IPS-18c (cell line): Measurements from ENCODE around the gene SLC44A1.

Experiments used
- H3K4me3 ChIP-seq: 2 replicates; pipeline ENCODE4 v1.7.0; 2013; ENCODE audit warnings: low read depth, mild to moderate bottlenecking, low read length, moderate library complexity; ENCODE audit not compliant: insufficient read depth
- H3K9me3 ChIP-seq: one replicate; pipeline ENCODE4 v1.6.1; 2013; ENCODE audit warnings: mild to moderate bottlenecking, low read length, moderate library complexity; ENCODE audit not compliant: control insufficient read depth, insufficient read depth

SLC44A1 gene

DNA sequence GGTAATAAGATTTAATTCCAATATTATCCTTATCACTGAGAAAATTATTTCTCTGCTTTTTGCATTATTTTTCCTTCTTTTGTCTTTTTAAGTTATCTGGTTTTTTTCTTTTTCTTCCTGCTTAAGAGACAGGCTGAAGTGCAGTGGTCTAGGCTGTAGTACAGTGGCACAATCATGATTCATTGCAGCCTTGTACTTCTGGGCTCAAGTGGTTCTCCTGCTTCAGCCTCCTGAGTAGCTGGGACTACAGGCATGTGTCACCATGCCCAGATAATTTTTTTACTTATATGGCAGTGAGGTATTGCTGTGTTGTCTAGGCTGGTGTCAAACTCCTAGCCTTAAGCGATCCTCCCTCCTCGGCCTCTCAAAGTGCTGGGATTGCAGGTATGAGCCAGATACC is 93.9 kb downstream of the SLC44A1 start:
- Histone ChIP-seq H3K4me3 (no peak overlapping the region), H3K9me3 (no peaks in the 10 kb centered on the region)

DNA sequence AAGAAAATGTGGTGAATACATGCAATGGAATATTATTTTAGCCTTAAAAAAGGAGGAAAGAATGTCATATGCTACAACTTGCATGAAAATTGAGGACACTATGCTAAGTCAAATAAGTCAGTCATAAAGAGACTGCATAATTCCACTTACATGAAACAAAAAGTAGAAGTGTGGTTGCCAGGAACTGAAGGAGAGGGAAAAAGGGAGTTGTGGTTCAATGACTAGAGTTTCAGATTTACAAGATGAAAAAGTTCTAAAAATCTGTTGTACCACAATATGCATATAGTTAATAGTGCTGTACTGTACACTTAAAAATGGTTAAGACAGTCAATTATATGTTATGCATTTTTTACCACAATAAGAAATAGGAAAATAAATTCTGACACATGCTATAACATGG is 95.4 kb downstream of the SLC44A1 start:
- Histone ChIP-seq H3K4me3 (no peak overlapping the region), H3K9me3 (no peaks in the 10 kb centered on the region)

DNA sequence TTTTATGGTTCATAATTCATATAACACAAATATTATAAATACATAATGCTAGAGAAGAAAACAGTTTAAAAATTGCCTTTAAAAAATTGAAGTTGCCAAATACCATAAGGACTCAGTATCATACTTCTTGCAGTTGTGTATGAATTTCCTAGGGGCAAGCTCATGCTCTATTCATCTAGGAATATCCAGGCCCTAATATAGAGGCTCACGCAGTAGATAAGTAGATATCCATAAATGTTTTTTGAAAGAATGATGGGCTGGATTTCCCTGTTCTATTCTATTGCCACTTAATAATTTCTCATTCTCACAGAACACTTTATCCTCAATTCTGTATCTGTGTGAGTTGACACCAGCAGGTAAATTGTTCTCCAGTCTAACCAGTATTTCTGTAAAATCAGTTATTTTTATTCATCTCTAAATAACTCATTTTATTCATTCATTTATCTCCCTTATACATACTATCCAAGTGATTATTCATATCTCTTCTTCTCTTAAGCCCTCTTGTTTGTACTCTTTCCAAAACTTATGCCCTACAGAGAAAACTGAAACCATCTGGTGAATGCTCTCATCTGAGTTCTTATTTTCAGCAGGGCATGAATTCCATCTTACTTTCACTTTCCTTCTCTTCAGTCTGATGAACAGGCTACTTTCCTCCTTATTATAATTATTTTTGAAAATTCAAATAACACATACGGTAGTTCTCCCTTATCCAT is 97.1 kb downstream of the SLC44A1 start:
- Histone ChIP-seq H3K9me3 (no peaks in the 10 kb centered on the region), H3K4me3 (no peak overlapping the region)

DNA sequence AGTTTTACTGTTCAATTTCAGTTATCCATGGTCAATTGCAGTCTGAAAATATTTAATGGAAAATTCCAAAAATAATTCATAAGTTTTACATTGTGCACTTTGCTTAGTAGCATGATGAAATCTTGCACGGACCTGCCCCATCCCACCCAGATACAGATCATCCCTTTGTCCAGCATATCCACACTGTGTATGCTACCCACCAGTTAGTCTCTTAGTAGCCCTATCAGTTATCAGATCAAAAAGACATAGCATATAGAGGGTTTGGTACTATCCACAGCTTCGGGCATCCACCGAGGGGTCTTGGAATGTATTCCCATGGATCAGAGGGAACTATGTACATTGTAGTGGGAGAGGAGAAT is 97.7 kb downstream of the SLC44A1 start:
- Histone ChIP-seq H3K4me3 (no peak overlapping the region), H3K9me3 (no peaks in the 10 kb centered on the region)

DNA sequence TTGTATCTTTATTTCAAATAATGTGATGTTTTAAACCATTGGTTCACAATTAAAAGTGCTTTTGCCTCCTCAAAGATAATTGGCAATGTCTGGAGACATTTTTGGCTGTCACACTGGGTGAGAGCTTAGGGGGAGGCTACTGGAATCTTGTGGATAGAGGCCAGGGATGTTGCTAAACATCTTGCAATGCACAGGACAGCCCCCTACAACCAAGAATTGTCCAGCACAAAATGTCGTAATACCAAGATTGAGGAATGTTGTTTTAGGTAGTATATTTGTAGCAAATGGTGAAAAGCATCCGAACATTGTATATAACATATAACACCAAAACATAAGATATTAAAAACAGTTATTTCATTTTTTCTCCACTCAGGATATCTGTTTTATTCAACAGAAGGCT is 99.8 kb downstream of the SLC44A1 start:
- Histone ChIP-seq H3K9me3 (no peaks in the 10 kb centered on the region), H3K4me3 (no peak overlapping the region)

DNA sequence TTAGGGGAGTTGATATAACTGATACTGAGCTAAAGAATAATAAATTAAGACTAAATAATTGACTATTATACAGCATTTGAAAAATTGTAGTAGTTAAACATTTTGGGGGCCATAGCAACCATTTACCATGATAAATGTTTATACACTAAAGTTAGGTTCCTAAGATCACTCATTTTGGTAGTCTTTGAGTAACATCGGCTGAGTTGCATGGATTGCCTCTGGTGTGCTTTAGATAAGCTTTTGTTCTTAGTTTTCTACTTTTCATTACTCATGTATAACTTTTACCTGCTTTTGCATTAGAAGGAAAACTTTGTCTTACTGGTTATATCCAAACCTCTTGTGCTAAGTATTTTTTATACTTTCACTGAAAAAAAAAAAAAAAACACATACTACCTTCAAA is 101.2 kb downstream of the SLC44A1 start:
- no peaks in the 10 kb centered on the region for H3K9me3 ChIP-seq
- H3K4me3 ChIP-seq = no peak overlapping the region

DNA sequence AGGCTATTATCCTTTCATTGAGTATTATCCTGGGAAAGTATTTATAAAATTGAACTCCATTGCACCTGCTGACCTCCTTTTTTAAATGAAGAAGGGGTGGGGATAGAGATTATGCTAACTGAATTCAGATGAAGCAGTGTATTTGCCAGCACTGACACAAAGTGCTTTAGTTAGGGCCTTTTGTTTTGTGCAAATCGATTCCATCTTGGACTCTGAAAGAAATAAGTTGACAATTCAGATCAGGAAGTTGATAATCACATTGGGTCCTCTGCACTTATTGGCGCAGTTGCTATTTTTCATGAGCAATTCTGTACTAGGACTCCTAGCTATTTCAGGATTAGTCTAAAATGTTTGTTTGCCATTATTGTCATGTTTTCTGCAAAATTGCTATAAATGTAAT is 101.8 kb downstream of the SLC44A1 start:
- Histone ChIP-seq H3K9me3 (no peaks in the 10 kb centered on the region), H3K4me3 (no peak overlapping the region)

DNA sequence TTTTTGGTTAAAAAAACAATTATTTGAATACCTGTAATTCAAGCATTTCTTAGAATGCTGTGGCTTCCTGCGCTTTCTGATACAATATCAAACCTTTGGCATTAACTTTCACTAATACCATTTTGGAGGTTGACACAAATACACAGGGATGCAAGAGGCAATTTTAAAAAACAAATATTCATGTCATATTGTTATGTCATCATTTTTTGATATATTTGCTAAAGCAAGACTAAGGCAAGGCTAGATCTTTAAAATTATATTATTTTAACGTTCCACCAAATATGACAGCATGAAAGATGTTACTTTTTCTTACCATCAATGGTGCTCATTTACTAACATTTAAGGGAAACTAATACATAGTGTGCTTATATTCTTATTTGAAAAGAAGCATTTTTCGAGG is 110.0 kb downstream of the SLC44A1 start:
- Histone ChIP-seq H3K9me3 (no peaks in the 10 kb centered on the region), H3K4me3 (no peak overlapping the region)

DNA sequence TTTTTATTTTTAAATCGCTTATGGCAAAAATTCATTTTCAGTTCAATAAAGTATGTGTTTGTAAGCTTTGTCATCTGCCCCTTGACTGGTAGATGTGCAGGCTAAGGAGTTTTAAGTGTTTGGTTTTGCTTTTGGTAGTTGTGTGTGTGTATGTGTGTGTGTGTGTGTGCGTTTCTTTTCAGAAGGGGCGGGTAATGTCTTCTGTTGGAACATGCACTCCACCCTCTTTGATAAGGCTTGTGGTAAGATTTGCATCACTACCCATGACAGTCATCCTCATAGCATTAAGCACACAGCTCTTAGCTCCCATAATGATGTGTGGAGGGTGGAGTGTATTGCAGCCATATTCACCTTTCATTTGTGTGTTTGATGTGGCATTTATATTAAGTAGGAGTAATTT is 111.3 kb downstream of the SLC44A1 start:
- Histone ChIP-seq H3K9me3 (no peaks in the 10 kb centered on the region), H3K4me3 (no peak overlapping the region)

DNA sequence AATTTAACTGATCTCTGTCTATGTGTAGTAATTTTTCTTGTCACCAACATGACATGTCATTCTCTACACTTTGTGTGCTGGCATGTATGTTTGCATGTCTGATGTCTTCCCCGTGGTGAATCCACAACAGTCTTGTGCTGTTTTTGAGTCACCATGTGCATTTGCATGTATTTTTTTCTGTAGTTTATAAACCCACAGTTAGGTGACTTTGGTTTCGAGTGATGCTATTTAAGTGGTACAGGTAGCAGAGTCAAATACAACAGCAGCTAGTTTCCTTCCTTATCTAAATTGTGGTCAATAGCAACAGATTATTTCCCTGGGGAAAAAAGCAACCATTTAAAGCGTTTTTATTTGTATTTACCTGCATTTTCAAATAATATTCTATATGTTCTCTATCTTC is 113.5 kb downstream of the SLC44A1 start:
- Histone ChIP-seq H3K4me3 (no peak overlapping the region), H3K9me3 (no peaks in the 10 kb centered on the region)

DNA sequence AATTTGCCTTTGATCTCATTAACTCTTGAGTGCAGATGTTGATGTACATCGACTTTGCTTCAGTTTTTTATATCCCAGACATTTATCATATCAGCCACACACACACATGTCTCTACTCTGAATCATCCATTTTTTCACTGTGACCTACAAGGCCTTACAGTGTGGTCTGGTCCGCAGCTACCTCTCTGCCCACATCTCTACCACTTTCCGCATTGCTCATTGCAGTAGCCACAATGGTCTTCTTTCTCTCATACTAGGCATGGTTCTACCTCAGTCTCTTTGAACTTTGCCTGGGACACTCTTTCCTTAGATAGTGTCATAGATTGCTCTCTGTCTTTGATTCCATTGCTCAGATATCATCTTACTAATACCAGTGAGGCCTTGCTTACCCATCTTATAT is 115.4 kb downstream of the SLC44A1 start:
- Histone ChIP-seq H3K9me3 (no peaks in the 10 kb centered on the region), H3K4me3 (no peak overlapping the region)

DNA sequence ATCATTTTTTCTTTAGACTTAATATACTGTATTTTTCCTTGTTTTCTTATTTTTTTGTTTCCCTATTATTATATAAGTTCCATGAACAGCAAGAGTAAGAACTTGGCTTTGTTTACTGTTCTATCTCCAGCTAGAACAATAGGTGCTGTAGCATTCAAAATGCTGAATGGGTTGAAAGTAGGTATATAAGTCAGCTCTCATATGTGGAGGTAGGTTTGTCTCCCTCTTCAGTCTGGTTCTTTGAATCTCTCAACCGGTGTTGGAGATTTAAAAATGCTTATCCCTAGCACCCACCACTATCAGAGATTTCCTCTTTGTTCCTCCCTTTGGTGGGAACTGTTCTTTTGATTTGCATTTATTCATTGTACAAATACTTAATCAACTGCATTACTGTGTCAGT is 115.9 kb downstream of the SLC44A1 start:
- H3K4me3 ChIP-seq = no peak overlapping the region
- H3K9me3 ChIP-seq = no peaks in the 10 kb centered on the region

DNA sequence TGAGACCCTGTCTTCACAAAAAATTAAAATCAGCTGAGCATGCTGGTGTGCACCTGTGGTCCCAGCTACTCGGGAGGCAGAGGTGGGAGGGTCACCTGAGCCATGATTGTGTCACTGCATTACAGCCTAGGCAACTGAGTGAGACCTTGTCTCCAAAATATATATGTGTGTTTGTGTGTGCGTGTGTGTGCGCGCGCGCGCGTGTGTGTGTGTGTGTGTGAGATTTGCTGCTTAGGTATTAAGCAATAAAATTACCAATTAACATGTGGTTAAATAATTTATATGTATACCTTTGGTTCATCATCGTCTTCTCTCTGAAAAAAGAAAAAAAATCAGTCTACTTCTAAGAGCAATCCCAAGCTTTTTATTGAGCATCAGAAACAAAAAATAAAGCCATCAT is 117.4 kb downstream of the SLC44A1 start:
- H3K9me3 ChIP-seq = no peaks in the 10 kb centered on the region
- no peak overlapping the region for H3K4me3 ChIP-seq

DNA sequence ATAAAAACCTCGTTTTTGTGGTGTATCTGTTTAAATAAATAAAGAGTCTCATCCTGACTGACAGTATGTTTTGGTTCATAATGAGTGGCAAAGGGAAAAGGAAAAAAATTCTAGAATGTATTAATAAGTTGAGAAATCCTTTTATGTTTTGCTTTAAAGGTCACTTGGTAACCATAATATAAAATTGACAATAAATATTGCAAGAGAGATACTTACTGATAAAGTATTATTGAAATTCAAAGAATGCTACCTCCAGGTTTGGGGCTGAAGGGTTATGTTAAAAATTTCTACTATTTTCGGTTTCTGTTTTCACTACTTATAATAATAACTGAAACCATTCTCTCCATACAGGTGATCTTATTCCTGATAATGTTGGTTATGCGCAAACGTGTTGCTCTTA is 118.0 kb downstream of the SLC44A1 start:
- Histone ChIP-seq H3K4me3 (no peak overlapping the region), H3K9me3 (no peaks in the 10 kb centered on the region)

DNA sequence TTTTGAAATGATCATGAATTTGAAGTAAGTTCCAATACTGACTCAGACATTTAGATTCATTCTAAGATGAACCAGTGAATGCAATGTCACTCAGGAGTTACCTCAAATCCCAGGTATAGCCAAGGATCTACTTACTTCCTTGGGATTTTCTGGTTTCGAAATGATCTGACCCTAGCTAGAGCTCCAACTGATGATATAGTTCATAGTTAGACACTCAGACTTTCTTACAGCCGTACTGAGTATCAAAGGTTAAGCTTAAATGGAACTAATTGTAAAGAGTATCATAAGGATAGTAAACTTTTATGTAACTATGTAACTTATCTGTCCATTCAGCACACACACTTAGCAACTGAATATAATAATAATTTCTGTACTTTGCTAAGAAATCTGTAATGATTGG is 119.4 kb downstream of the SLC44A1 start:
- Histone ChIP-seq H3K9me3 (no peaks in the 10 kb centered on the region), H3K4me3 (no peak overlapping the region)

DNA sequence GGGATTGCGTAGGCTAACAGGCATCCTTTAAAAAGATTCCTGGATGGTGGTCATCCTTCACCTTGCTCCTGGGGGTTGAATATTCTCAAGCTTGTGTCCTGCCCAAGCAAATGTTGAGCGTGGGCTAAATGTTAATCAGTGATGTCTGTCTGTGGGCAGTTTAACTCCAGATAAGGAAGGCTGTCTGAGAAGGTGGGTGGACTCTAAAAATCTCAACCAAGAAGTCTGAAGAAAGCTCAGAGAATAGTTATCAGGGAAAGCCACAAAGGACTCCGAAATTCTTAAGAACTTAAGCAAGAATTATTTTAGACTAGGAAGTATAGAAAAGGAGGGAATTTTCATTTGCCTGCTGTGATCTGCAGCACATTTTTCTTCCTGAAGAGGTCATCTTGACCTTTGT is 125.5 kb downstream of the SLC44A1 start:
- Histone ChIP-seq H3K9me3 (no peaks in the 10 kb centered on the region), H3K4me3 (no peak overlapping the region)

DNA sequence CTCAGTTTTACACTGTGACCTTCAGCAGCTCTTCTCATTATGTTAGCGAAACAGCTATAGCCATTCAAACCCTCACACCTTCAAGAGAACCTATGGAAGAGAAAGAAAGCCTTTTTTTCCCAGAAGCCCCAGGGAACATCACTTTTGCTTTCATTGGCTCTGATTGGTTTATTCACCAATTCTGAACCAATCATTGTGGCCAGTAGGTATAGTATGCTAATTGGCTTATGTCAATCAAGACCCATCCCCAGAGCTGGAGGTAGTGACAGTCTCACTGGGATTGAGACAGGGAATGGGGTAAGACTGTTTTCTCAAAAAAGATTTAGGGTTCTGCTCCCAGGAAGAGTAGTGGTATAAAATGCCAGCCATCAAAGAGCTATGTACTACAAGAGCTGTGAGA is 129.3 kb downstream of the SLC44A1 start:
- Histone ChIP-seq H3K9me3 (no peaks in the 10 kb centered on the region), H3K4me3 (no peak overlapping the region)

DNA sequence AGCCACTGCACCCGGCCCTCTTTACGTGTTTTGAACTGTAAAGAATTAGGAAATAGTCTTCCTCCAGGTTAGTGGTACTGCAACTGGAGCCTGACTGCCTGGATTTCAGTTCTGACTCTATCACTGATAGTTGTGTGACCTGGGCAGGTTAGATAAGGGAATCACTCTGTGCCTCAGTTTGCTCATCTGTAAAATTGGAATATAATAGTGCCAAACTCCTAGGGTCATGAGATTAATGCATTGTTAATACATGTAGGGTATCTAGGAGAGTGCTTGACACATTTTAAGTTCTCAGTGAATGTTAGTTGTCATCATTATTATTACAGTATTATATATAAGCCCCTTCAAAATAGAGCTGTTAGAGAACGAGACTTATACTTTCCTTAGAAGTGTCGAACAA is 130.9 kb downstream of the SLC44A1 start:
- Histone ChIP-seq H3K4me3 (no peak overlapping the region), H3K9me3 (no peaks in the 10 kb centered on the region)

DNA sequence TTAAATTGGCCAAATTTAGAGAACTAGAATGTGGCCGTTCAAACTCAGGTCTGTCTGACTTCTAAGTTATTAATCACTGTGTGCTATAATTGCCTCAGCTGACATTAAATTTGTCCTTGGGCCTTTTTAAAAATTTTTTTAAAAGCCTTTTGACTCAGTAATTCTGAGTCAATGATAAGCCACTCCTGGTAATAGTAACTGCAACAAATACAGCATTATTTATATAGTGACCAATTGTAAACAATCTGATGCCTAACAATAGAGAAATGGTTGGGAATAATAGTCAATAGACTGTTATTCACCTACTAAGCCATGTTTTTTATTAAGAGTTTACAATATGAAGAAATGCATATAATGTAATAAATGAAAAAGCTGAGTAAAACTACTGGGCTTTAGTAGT is 132.4 kb downstream of the SLC44A1 start:
- H3K9me3 ChIP-seq = no peaks in the 10 kb centered on the region

More for the DNA sequence above, 132.4 kb downstream of the SLC44A1 start:
- H3K4me3 ChIP-seq = no peak overlapping the region
